ENCODE results near the gene MCRS1.
"Not testable (repeated sequence)": the region's sequence is repeated elsewhere in the genome, so short reads cannot be mapped to it uniquely, and the experiment has no call there.

MCRS1 gene

DNA sequence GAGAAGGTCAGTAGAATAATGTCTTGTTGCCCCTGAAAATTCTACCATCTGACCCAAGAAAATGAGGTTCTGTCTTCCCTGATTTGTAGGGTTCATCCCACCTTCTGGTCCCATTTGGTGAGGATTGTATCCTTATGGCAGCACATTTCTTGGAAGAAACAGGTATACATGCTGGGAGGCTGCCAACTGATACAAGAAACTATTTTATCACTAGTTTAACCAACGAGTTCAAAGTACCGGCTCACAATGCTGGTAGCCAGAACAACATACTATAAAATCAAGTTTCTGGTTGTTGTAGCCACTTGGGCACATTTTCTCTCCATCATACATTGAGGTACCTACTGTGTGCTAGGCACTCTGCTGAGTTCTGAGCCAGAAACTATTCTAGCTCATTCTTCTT lies 36.2 kb downstream of the MCRS1 start:
- H3K4me3 ChIP-seq: no peak overlapping the region
- no peak overlapping the region for H3K27ac ChIP-seq

- H3K27ac ChIP-seq: no peak overlapping the region
- H3K4me3 ChIP-seq: no peak overlapping the region
These were observed 38.5 kb downstream of the MCRS1 start for GRCh38 chr12:49529414-49529813.

DNA sequence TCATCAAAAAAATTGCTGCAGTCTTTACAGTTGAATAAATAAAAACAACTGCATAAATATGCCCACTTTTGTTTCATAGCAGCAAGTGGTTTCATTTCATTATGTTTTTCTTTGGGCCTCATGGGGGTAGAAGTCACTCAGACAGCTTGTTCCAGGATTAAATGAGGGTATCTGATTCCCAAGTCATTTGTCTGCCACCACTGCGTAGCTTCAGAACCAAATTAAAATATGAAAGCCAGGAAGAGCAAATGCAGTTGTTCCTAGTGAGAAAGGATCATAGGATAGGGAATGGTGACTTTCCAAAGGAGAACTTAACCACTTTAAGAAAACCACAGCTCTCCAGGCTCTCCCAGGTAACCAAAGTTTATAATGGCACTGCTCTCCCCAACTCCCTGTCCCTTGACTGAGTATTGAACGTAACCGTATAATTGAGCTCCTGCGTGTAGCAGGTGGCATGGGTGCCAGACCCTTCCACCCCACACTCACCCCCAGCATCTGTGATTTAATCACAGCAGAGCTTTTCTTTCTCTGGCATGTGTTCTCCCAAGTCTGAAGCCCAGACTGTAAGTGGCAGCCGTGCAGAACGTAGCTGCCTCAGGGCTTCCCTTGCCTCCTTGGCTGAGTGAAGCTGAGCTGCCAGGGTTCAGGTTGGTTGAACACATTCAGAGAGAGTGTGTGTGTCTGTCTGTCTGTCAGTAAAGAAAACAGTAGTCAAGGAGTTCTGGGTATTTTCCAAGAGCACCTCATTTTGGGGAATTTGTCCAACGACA lies 40.4 kb downstream of the MCRS1 start:
- Histone ChIP-seq H3K27ac (no peak overlapping the region), H3K4me3 (no peak overlapping the region)

- Histone ChIP-seq H3K27ac (no peak overlapping the region), H3K4me3 (no peak overlapping the region)
These were observed 42.0 kb downstream of the MCRS1 start for GRCh38 chr12:49525942-49526341.

- Histone ChIP-seq H3K4me3 (no peak overlapping the region), H3K27ac (no peak overlapping the region)
These were observed 43.1 kb downstream of the MCRS1 start for GRCh38 chr12:49524660-49525324.

DNA sequence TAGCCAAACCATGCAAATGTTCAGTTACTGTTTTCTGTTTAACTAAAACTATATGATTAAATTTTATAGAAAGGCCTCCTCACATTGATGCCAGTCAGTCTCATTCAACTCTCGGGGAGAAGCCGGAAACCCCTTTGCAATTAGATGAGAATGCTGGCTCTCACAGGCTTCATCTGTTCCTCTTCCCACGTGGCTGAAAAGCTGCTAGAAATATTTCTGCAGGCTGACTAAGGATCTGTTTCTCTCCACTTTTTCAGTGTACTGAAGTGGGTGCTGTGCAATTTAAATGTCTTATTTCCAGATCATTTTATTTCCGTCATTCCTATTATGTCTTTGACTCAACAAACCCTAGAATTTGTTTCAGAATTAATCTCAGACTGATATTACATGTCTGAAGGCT lies 46.6 kb downstream of the MCRS1 start:
- Histone ChIP-seq H3K4me3 (no peak overlapping the region), H3K27ac (no peak overlapping the region)

- H3K4me3 ChIP-seq: no peak overlapping the region
- H3K27ac ChIP-seq: no peak overlapping the region
These were observed 48.4 kb downstream of the MCRS1 start for GRCh38 chr12:49519574-49519936.

DNA sequence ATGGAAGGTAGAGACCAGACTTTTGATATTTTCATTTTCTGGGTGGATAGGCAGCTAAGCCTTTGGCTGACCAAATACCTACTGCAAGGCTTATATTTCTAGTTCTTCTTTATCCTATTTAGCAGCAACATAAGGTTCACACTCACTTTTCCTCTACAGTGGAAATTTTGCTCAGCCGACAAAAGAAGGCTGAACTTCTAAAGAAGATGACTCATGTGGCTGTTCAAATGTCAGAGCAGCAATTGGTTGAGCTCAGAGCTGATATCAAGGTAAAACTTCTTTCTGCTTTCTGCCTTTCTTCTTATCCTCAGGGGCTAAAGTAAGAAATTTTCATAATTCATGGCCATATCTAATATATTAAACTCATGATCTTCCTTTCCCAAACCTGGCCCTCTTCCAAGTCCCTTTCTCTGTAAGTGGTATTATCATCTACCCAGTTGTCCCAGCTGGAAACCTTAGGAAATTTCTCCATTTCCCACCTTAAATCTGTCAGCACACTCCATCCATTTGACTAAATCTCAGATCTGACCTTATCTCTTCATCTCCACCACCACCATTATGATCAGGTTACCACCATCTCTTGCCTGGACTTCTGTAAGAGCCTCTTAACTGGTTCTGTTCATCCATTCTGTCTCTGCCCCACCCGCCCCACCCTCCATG lies 48.9 kb downstream of the MCRS1 start:
- Histone ChIP-seq H3K4me3 (no peak overlapping the region), H3K27ac (no peak overlapping the region)

- Histone ChIP-seq H3K4me3 (no peak overlapping the region), H3K27ac (no peak overlapping the region)
These were observed 52.7 kb downstream of the MCRS1 start for GRCh38 chr12:49515266-49515665.

DNA sequence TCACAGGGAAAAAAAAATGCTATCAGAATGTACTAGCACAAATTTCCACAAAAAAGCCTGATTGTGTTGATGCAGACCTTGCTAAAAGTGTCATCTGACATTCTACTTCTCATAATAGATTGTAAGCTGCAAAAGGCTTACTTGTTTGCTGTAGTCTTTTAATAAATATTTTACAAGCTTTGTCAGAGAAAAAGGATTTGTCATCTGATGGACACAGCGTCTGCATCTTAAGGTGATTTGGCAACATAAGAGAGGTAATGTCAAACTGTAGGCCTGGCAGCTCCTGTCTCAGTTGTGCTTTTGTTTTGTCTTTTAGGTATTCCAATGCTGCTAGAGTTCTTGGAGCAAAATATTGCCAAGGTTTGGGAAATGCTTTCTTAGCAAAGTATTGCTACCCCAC lies 55.4 kb downstream of the MCRS1 start:
- no peak overlapping the region for H3K27ac ChIP-seq
- H3K4me3 ChIP-seq: no peak overlapping the region

DNA sequence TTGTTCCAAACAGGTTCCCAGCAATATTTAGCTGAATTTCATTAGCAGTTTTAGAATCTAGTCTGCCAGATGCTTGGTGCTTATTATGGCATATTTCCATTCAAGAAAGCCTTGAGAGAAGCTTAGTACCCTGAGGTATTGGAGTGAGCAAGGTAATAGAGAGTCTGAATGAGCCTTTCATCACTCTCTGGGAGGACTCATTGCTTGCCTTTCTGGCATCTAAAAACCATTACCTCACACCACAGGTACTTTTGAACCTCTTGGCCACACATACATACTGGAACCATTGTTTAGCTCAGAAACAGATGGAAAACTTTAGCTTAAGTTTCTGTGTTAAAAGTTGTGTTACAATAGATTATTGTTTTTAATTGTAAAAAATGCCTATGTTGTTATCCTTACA lies 56.5 kb downstream of the MCRS1 start:
- no peak overlapping the region for H3K4me3 ChIP-seq
- H3K27ac ChIP-seq: no peak overlapping the region

GRCh38 chr12:49509681-49510080 lies 58.3 kb downstream of the MCRS1 start:
- not testable (repeated sequence) for H3K27ac ChIP-seq, H3K4me3 ChIP-seq

All from skin epidermis (tissue), 12 donors.